Measurements from ENCODE around the gene ARMC8. TPM values are rescaled to one million over a fixed set of nuclear protein-coding genes. Genes with fewer than 3 reads are reported as not detected.

ARMC8 gene
- total and polyA plus RNA-seq, 2 of the 8 experiments (the other 6 are each of a cell fraction or from before 2014, with no cell fraction given), result 47.3 to 58.5 TPM

- TF ChIP-seq, protein P1, sequence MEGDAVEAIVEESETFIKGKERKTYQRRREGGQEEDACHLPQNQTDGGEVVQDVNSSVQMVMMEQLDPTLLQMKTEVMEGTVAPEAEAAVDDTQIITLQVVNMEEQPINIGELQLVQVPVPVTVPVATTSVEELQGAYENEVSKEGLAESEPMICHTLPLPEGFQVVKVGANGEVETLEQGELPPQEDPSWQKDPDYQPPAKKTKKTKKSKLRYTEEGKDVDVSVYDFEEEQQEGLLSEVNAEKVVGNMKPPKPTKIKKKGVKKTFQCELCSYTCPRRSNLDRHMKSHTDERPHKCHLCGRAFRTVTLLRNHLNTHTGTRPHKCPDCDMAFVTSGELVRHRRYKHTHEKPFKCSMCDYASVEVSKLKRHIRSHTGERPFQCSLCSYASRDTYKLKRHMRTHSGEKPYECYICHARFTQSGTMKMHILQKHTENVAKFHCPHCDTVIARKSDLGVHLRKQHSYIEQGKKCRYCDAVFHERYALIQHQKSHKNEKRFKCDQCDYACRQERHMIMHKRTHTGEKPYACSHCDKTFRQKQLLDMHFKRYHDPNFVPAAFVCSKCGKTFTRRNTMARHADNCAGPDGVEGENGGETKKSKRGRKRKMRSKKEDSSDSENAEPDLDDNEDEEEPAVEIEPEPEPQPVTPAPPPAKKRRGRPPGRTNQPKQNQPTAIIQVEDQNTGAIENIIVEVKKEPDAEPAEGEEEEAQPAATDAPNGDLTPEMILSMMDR (IDR thresholded peaks at IDR 0.05; ENCODE audit: control extremely low read depth in 1 of 3, insufficient read depth in 1 of 3, low read depth in 1 of 3, low read length in 3 of 3), result peak in 1 of 3 experiments; percentile 19; a peak in 2 of 4 replicates
- TF ChIP-seq SRF (IDR thresholded peaks at IDR 0.05; ENCODE audit: low read depth, low read length) (no peak), E2F6 (IDR thresholded peaks at IDR 0.05) (no peak), SUZ12 (IDR thresholded peaks at IDR 0.05; ENCODE audit: low read length) (no peak), TCF12 (IDR thresholded peaks at IDR 0.05; ENCODE audit: low read depth, low read length) (no peak)
Observed at GRCh38 chr3:138331143-138331894, 144.2 kb downstream of the ARMC8 start (continued).

Measured in H1 (cell line).